Measurements from ENCODE around the gene SEMA4D. TPM values are rescaled to one million over a fixed set of nuclear protein-coding genes. Genes with fewer than 3 reads are reported as not detected.

The SEMA4D gene
- total and polyA plus RNA-seq, 9 of the 15 experiments (the other 6 are each of a cell fraction or from before 2014, with no cell fraction given), result 0.38 to 5.1 (median 1.8) TPM

DNA sequence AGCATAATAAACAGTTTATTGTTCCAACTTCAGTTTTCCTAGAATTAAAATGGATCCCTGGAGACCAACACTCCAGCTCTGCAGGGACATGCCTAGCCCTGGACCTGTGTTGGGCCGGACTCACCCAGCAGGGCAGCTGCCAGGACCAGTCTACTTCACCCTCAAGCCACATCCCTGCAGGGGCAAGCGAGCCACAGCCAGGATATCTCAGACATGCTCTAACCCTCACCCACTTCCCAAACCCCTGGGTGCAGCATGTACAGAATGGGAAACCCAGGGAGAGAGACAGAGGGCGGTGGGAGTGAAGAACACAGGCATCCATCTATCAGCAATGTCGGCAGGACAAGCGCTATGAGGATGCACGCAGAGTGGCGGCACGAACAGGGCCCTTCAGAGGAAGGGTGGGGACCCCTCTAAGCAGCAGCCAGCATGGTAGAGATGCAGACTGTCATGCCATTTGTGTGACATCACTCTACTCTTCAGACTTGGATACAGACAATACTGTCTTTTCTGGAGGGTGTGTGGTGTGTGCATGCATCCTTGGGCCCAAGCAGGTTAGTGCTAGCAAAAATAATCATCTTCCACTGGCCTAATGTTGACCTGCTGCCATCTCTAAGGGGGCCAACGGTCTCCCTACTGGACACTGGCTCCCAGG lies 83.1 kb downstream of the SEMA4D start:
- ATAC-seq (no peak), DNase-seq (ENCODE audit: extremely low read depth in 1 of 4, low spot score in 3 of 4) (no peak), FAIRE-seq (no peak)
- peaks cover 0 to 29% of the 10 kb centered on the region in 2 experiments; a peak in 2 of 5 replicates for H3K27me3 ChIP-seq (ENCODE audit: control insufficient read depth in 2 of 2, insufficient read depth in 2 of 2, low read length in 2 of 2)
- no peaks in the 10 kb centered on the region for H3K9me1 ChIP-seq (ENCODE audit: control insufficient read depth, insufficient read depth, low read length)
- H3K9me3 ChIP-seq (replicated peaks; ENCODE audit: control insufficient read depth, insufficient read depth, low read depth, low read length), result no peaks in the 10 kb centered on the region
- ChIA-PET POLR2A (no interaction called here), CTCF (ENCODE audit: low intra/inter-chr PET ratio) (no interaction called here)
- H4K20me1 ChIP-seq (replicated peaks; ENCODE audit: control insufficient read depth, insufficient read depth, low read length), result no peaks in the 10 kb centered on the region
- no peaks in the 10 kb centered on the region for H3K36me3 ChIP-seq (ENCODE audit: control insufficient read depth, insufficient read depth, low read length)
- no TSS peak for BruUV-seq (replicated peaks)
- intact Hi-C loops (cut with micrococcal nuclease), result no loop called here
- H3K4me2 ChIP-seq (ENCODE audit: insufficient read depth, low read length), result no peak overlapping the region
- H3K4me1 ChIP-seq (replicated peaks in 1 of 2; ENCODE audit: control insufficient read depth in 2 of 2, insufficient read depth in 2 of 2, low read length in 2 of 2), result no peaks in the 10 kb centered on the region
- 0% methylated on average over 8 of the region's 9 CpGs for WGBS (ENCODE audit: insufficient coverage, low coverage, missing lambda C conversion rate)
- in situ Hi-C loops (cut with MboI), result no loop called here
- H3K9ac ChIP-seq (ENCODE audit: insufficient read depth in 1 of 2, low read depth in 2 of 2, low read length in 2 of 2), result no peak overlapping the region
- H2AFZ ChIP-seq (ENCODE audit: low read depth, low read length), result no peak overlapping the region
- no peaks in the 10 kb centered on the region for H3K79me2 ChIP-seq (ENCODE audit: control insufficient read depth, insufficient read depth, low read length)
- no peak overlapping the region for H3K4me3 ChIP-seq
- TF ChIP-seq ETV6 (IDR thresholded peaks at IDR 0.05; ENCODE audit: borderline replicate concordance in 1 of 2, low read depth in 2 of 2, low read length in 1 of 2) (no peak), ETV6 (CRISPR knock-in tag; IDR thresholded peaks at IDR 0.05; ENCODE audit: borderline replicate concordance) (no peak), HDGF (IDR thresholded peaks at IDR 0.05) (no peak), PCBP2 (IDR thresholded peaks at IDR 0.05; ENCODE audit: low read depth, low read length, poor library complexity, severe bottlenecking) (no peak), EGR1 (conservative IDR thresholded peaks at IDR 0.05) (no peak)
- H3K27ac ChIP-seq (ENCODE audit: extremely low read depth, low read depth, low read length), result no peak overlapping the region

- DNase-seq (ENCODE audit: extremely low read depth in 1 of 4, low spot score in 3 of 4) (no peak), ATAC-seq (no peak), FAIRE-seq (no peak)
- H3K9ac ChIP-seq (ENCODE audit: insufficient read depth in 1 of 2, low read depth in 2 of 2, low read length in 2 of 2), result no peak overlapping the region
- BruUV-seq (replicated peaks), result no TSS peak
- H3K27ac ChIP-seq (ENCODE audit: extremely low read depth, low read depth, low read length), result no peak overlapping the region
- no peak overlapping the region for H3K4me3 ChIP-seq
- peaks cover 0 to 26% of the 10 kb centered on the region in 2 experiments; a peak in 3 of 5 replicates for H3K27me3 ChIP-seq (ENCODE audit: control insufficient read depth in 2 of 2, insufficient read depth in 2 of 2, low read length in 2 of 2)
- in situ Hi-C loops (cut with MboI), result no loop called here
- no peaks in the 10 kb centered on the region for H3K4me1 ChIP-seq (replicated peaks in 1 of 2; ENCODE audit: control insufficient read depth in 2 of 2, insufficient read depth in 2 of 2, low read length in 2 of 2)
- intact Hi-C loops (cut with micrococcal nuclease), result no loop called here
- ChIA-PET CTCF (ENCODE audit: low intra/inter-chr PET ratio) (no interaction called here), POLR2A (no interaction called here)
- TF ChIP-seq CAMTA2 (CRISPR knock-in tag; conservative IDR thresholded peaks at IDR 0.05) (no peak), ZNF740 (CRISPR knock-in tag; IDR thresholded peaks at IDR 0.05) (no peak), ZNF740 (tag; IDR thresholded peaks at IDR 0.05) (no peak), ZNF668 (CRISPR knock-in tag; IDR thresholded peaks at IDR 0.05) (no peak)
- H3K4me2 ChIP-seq (ENCODE audit: insufficient read depth, low read length), result no peak overlapping the region
- no peaks in the 10 kb centered on the region for H3K79me2 ChIP-seq (ENCODE audit: control insufficient read depth, insufficient read depth, low read length)
- no peaks in the 10 kb centered on the region for H3K9me1 ChIP-seq (ENCODE audit: control insufficient read depth, insufficient read depth, low read length)
- H2AFZ ChIP-seq (ENCODE audit: low read depth, low read length), result no peak overlapping the region
- no peaks in the 10 kb centered on the region for H3K9me3 ChIP-seq (replicated peaks; ENCODE audit: control insufficient read depth, insufficient read depth, low read depth, low read length)
- 0% methylated on average over 4 of the region's 4 CpGs for WGBS (ENCODE audit: insufficient coverage, low coverage, missing lambda C conversion rate)
- H3K36me3 ChIP-seq (ENCODE audit: control insufficient read depth, insufficient read depth, low read length), result no peaks in the 10 kb centered on the region
- no peaks in the 10 kb centered on the region for H4K20me1 ChIP-seq (replicated peaks; ENCODE audit: control insufficient read depth, insufficient read depth, low read length)
These were observed 83.8 kb downstream of the SEMA4D start for GRCh38 chr9:89413963-89414638.

Measured in K562 (cell line).